NCI-H1436 (cell line): ENCODE data around the gene MON1A.

ENCODE experiments used
- DNase-seq: peaks from one replicate; lab custom pipeline; 2025; lab: John Stamatoyannopoulos, UW

MON1A gene

GRCh38 chr3:49889296-49889695 is 40.3 kb downstream of the MON1A start:
- no peak for DNase-seq

GRCh38 chr3:49886922-49887265 is 42.7 kb downstream of the MON1A start:
- no peak for DNase-seq

DNA sequence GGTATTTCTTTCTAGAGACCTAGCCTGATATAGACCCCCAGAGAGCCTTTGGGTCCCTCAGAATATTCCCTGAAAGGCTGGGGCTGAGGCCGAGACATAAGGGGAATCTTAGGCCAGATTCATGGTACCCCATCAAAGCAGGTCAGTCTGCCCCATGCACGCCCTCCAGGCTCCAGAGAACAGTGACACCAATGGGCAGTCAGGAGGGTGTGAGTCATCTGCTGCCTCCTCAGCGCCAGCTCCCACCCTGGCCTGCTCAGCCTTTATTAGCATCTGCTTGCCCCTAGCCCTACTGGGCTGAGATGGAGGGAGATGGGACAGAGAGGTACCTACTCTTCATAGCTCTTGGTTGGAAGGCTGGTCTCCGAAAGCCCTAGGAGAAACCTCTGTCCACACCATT is 45.6 kb downstream of the MON1A start:
- DNase-seq: no peak

DNA sequence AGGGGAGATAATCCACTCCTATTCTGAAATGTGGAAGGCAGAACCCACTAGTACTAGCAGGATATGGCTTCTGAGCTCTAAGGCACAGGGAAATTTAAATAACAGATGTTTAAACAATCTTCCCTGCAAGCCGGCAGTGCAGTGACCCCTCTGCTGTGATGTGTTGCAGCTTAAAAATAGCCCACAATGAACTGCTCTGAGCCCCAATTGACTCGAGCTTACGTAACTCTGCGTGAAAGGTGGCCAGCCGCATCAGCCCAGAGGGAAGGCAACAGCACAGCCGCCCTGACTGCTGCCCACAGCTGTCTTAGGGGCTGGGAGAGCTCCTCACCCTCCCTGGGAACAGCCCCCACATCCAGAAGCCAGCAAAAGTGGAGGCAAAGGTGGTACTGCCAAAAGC is 47.4 kb downstream of the MON1A start:
- no peak for DNase-seq

GRCh38 chr3:49880581-49881315 is 48.9 kb downstream of the MON1A start:
- DNase-seq: no peak

GRCh38 chr3:49879721-49880120 is 49.9 kb downstream of the MON1A start:
- no peak for DNase-seq

DNA sequence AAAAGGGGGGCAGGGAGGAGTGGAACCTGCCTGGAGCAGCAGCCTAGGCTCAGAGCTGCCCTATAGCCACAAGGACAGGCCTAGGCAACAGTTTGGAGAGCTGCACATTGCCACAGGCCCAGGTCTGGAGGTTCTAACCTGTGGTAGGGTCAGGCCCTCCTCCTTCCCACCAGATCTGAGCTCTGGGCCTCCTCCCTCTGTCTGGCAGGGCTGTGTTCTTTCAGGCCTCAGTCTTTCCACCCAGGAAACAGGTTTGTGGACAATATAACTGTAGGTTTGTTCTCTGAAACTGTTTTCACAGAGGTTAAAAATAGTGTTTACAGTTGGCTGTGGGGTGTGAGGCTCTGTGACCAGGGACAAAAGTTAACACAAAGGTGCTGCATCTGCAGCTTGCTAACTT is 50.9 kb downstream of the MON1A start:
- DNase-seq: no peak

- no peak for DNase-seq
Observed at GRCh38 chr3:49877716-49878115, 51.9 kb downstream of the MON1A start.

DNA sequence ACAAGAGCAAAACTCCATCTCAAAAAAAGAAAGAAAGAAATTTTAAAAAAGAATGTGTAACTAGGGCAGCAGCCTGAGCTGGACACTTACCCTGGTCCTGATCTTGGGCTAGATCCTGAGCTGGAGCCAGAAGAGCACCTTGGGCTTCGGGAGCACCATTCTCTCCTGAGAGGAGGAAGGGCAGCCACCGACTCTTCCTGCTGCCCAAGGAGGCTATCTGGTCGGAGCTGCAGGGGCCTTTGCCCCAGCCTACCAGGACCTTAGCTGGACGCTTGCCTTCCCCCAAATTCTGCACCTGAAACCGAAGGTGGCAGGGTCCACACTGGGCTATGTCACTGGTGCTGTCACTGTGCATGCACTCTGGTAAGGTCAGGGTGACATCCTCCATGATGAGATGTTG is 53.0 kb downstream of the MON1A start:
- DNase-seq: no peak

DNA sequence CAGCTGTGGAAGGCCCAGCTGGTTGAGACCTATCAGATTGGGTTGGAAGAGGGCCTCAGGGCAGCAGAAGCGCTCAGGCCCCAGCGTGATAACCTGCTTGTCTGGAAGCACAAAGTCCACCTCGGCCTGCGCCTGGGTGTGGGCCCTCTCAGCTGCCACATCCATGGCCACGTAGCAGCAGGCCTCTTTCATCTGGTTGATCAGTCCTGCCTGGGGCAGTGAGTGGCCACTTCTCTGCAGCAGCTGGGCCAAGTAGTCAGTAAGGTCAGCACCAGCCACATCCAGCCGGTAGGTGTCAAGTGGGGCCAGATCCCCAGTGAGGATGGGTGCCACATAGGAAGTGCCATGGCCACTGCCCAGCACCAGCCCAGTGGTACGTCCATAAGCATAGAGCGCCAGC is 56.0 kb downstream of the MON1A start:
- no peak for DNase-seq

GRCh38 chr3:49872801-49873281 is 56.8 kb downstream of the MON1A start:
- DNase-seq: no peak

- DNase-seq: no peak
Observed at GRCh38 chr3:49871531-49872153, 58.0 kb downstream of the MON1A start.

DNA sequence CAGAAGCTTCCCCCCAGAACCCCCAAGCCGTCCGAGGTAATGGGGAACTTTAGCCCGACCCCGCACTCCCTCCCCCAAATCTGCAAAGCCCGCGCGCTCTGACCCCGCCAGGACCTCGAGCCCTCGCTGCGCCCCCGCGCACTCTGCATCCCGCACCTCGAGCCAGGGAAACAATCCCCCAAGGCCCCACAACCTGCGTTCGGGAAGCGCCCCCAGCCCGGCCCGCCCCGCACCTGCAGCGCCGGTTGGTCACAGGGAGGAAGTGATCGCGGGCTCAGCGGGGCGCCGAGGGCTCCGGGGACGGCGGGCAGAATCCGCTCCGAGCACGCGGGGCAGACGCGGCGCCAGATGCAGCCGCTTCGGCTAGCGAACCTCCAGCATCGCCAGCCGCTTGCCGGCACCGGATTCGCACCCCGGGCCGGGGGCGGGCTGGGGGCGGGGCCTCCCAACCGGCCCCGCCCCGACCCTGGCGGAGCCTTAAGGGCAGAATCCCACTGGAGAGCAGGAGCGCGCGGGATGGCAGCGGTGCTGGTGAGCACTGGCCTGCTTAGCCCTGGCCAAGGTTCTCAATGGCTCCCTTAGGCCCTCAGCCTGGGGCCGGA is 60.0 kb downstream of the MON1A start, which contains the start of gene CAMKV:
Gene CAMKV, minus strand, starts transcription at position 382 of the 602 bp plus-strand sequence. CDS start 7,518 bp downstream, outside the sequence.
- no peak for DNase-seq

- DNase-seq: no peak
Observed at GRCh38 chr3:49868862-49869466, 60.6 kb downstream of the MON1A start.

GRCh38 chr3:49867871-49868321 is 61.7 kb downstream of the MON1A start:
- no peak for DNase-seq

DNA sequence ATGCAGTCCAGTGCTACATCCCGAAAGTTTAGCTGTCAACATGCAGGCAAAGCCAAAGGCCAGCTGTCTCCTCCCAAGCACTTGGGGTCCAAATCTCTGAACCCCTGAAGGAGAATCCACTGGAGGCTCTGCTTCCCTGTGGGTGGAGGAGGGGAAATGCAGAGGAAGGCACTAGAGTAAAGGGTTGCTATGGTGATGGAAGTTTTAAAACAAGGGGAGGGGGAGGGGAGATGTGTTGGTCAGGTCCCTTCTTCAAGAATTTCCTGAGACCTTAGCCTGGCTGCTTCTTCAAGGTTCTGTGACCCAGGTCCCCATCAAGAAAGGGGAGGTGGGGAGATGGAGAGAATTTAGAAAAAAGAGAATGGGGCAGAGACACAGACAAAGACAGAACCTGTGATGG is 62.2 kb downstream of the MON1A start:
- no peak for DNase-seq

DNA sequence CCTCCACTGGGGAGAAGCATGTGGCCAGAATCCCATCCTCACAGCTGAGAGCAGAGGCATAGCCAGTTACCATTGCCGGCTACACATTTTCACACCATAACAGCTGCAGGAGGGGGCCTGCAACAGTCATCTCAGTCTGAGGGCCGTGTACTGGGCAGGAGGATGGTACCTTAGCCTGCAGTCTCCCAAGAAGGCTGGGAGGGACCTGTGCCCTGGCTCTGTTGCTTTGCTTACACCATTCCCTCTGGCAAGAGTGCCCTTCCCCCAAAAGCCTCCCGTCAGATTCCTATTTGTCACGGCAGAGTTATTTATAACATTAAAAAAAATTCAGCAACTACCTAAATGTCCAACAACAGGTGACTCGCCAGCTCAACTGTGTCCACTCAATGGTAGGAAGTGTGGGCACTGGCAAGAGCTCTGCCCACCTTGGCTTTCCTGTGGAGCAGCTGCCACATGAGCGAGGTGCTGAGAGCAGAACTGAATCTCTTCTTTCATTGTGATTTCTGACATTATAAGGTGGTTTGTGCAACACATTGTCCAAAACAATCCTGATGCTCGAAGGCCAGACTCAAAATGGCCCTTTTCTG is 64.3 kb downstream of the MON1A start:
- DNase-seq: no peak

- DNase-seq: no peak
Observed at GRCh38 chr3:49864505-49864904, 65.1 kb downstream of the MON1A start.

DNA sequence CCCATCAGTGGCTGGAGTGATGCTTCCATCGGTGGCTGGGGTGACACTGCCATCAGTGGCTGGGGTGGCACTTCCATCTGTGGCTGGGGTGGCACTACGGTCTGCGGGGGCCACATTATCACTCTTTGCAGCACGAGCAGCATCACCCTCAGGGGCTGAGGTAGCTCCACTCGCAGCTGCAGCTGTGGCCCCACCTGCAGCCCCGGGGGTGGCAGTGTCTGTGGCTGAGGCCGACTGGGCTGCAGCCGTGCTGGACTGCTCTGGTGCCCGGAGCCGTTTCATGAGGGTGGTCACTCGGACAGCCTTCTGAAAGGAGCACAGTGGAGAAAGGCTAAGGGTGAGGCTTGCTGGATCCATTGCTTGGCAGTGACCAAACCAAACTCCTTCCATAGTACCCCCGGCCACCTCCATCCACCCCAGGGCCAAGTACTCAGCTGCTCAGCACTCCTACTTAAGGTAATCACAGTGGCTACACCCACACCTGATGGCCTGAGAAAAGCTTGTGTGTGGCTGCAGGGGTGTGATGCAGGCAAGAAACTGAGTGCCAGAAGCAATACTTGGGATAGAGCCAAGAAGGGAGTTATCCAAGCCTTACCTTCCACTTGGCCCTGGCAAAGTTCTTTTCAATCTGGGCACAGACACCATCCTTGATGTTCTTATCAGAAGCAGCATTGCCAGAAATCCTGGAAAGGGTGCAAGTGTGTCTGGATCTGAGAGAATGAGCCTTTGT is 69.9 kb downstream of the MON1A start:
- no peak for DNase-seq
